K562 (cell line): ENCODE results near the gene SLC12A3. TPM values are rescaled to one million over a fixed set of nuclear protein-coding genes. Genes with fewer than 3 reads are reported as not detected.

Source experiments
- ARID1B ChIP-seq: fragments of 450-650 bp; IDR thresholded peaks from 2 replicates; pipeline ENCODE4 v1.6.1; 2016; ENCODE audit warnings: antibody characterized with exemption, mild to moderate bottlenecking, inconsistent platforms
- GTF2A2 ChIP-seq: IDR thresholded peaks from 2 replicates; pipeline ENCODE4 v1.6.1; 2016; ENCODE audit warnings: mild to moderate bottlenecking, missing genetic modification characterization, missing compliant biosample characterization
- LEF1 ChIP-seq: fragments of 450-650 bp; IDR thresholded peaks from 2 replicates; pipeline ENCODE4 v1.6.1; 2016; ENCODE audit warnings: mild to moderate bottlenecking
- NBN ChIP-seq: fragments of 450-650 bp; IDR thresholded peaks from 2 replicates; pipeline ENCODE4 v1.6.1; 2016; ENCODE audit warnings: low read depth, mild to moderate bottlenecking
- NR2C2 ChIP-seq, 2 experiments: fragments of 200-800 bp in 1 of 2; sonication (Bioruptor generic) in 1 of 2; sonication (generic) in 1 of 2; formaldehyde crosslinking in 1 of 2; IDR thresholded peaks; 2 replicates each; pipeline versions ENCODE4 v1.6.1 to v1.8.0; 2016 to 2022; ENCODE audit warnings: mild to moderate bottlenecking in 1 of 2, missing compliant biosample characterization in 1 of 2, missing genetic modification characterization in 1 of 2, missing genetic modification reagents in 1 of 2
- PHTF2 ChIP-seq: fragments of 250-450 bp; sonication (Bioruptor Pico); IDR thresholded peaks from 2 replicates; pipeline ENCODE4 v1.5.0; 2021; ENCODE audit warnings: mild to moderate bottlenecking
- RBM34 ChIP-seq: fragments of 200-400 bp; formaldehyde crosslinking; IDR thresholded peaks from 2 replicates; pipeline ENCODE4 v1.6.1; 2018; ENCODE audit warnings: low read length, borderline replicate concordance; ENCODE audit not compliant: insufficient read depth
- SNRNP70 ChIP-seq: fragments of 200-400 bp; formaldehyde crosslinking; optimal IDR thresholded peaks from 2 replicates; pipeline ENCODE3; 2017; ENCODE audit warnings: low read depth, low read length
- SPI1 ChIP-seq: IDR thresholded peaks from 2 replicates; pipeline ENCODE4 v1.6.1; 2011; ENCODE audit warnings: low read depth, low read length, control low read depth, borderline replicate concordance
- TAL1 ChIP-seq: fragments of 450-650 bp; IDR thresholded peaks from 2 replicates; pipeline ENCODE4 v1.6.1; 2016; ENCODE audit warnings: mild to moderate bottlenecking
- TCF3 ChIP-seq: sonication (generic); formaldehyde crosslinking; IDR thresholded peaks from 2 replicates; pipeline ENCODE4 v1.4.0; 2020; ENCODE audit warnings: mild to moderate bottlenecking, missing genetic modification reagents
- ZKSCAN3 ChIP-seq: fragments of 250-450 bp; sonication (Bioruptor Pico); IDR thresholded peaks from 2 replicates; pipeline ENCODE4 v1.4.0; 2020
- ZNF124 ChIP-seq: sonication (generic); formaldehyde crosslinking; IDR thresholded peaks from 2 replicates; pipeline ENCODE4 v1.8.1; 2022; ENCODE audit warnings: missing genetic modification reagents
- ZNF695 ChIP-seq: fragments of 450-650 bp; formaldehyde crosslinking; IDR thresholded peaks from 2 replicates; pipeline ENCODE4 v1.4.0; 2020; ENCODE audit warnings: mild to moderate bottlenecking, moderate library complexity
- polyA plus RNA-seq, 8 experiments: library from polyadenylated mRNA; depleted of rRNA in 4 of 8; stranded (reverse) in 5 of 8; unstranded in 3 of 8; fragments of >200 nt; fragmentation: Nextera tagmentation in 2 of 8; fragmentation: Illumina TruSeq in 1 of 8; extraction: Ambion mirVana in 2 of 8; extraction: Trizol in 1 of 8; gene quantifications; 2 replicates each; pipeline versions ENCODE4 v1.2.1 to v1.2.3, GENCODE V29; 2011 to 2014; ENCODE audit warnings: inconsistent platforms in 1 of 8, missing spikeins in 1 of 8
- total RNA-seq, 7 experiments: library from RNA; depleted of rRNA in 6 of 7; stranded (reverse); fragments of >200 nt in 6 of 7; fragmentation: Illumina TruSeq in 2 of 7; extraction: Trizol in 2 of 7; gene quantifications; 2 replicates each; pipeline versions ENCODE4 v1.2.1 to v1.2.3, GENCODE V29; 2011 to 2021; ENCODE audit warnings: low replicate concordance in 1 of 7
- TF ChIP-seq, protein P1 (sequence below): sonication (generic); formaldehyde crosslinking; IDR thresholded peaks from 2 replicates; pipeline ENCODE4 v1.8.0; 2022; ENCODE audit warnings: mild to moderate bottlenecking, missing genetic modification reagents
- TF ChIP-seq, protein P2 (sequence below), 3 experiments: fragments of 200-800 bp in 1 of 3; fragments of 250-450 bp in 1 of 3; fragments of 450-650 bp in 1 of 3; sonication (Bioruptor Pico) in 1 of 3; sonication (Bioruptor generic) in 1 of 3; formaldehyde crosslinking in 1 of 3; IDR thresholded peaks; 2 replicates each; pipeline versions ENCODE4 v1.6.1 to v1.8.0; 2016 to 2022; ENCODE audit warnings: mild to moderate bottlenecking in 2 of 3, missing genetic modification characterization in 2 of 3, missing compliant biosample characterization in 1 of 3, moderate library complexity in 1 of 3
- TF ChIP-seq, protein P3 (sequence below): fragments of 450-650 bp; IDR thresholded peaks from 2 replicates; pipeline ENCODE4 v1.6.1; 2016
- TF ChIP-seq, protein P4 (sequence below): fragments of 200-800 bp; sonication (Bioruptor generic); IDR thresholded peaks from 2 replicates; pipeline ENCODE4 v1.6.1; 2017; ENCODE audit warnings: missing genetic modification characterization, missing compliant biosample characterization
- TF ChIP-seq, protein P5 (sequence below): sonication (generic); formaldehyde crosslinking; IDR thresholded peaks from 2 replicates; pipeline ENCODE4 v1.8.0; 2022; ENCODE audit warnings: missing genetic modification reagents, mild to moderate bottlenecking, moderate library complexity, borderline replicate concordance

The SLC12A3 gene
- total and polyA plus RNA-seq, 9 of the 15 experiments (the other 6 are each of a cell fraction or from before 2014, with no cell fraction given), result not detected

DNA sequence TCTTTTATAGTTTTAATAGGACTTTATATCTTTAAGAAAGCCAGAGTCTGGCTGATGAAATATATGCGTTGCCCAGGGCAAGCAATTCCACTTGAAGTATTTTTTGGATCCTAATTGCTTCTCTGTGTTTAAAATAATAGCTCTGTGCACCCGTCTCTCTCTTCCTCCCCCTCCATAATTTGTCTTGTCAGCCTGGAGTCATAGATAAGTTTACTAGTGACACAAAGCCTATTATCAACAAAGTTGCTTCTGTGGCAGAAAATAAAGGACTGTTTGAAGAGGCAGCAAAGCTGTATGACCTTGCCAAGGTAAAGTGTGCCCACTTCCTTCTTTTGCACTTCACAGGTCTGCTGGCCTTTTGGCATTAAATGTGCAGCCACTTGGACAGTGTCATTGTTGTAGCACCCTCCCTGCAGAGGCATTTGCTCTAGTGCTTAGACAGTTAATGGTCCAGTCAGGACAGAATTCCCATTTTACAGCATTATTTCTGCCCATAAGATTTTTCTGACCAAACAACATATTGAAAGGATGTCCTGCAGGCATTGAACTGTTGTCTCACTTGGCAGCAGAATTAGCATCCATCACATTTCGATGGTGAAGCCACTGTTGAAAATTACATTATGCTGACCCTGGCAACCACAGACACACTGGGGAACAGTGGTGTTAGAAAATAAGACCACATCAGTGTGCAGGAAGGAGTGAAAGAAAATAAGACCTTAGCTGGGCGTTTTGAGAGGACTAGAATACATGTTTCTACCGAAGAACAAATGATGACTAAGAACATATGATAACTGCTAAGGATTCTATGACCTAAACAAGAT, 28.4 kb upstream of the SLC12A3 start (continued):
- TF ChIP-seq GTF2A2 (tag) (no peak), RBM34 (no peak), ARID1B (peak; percentile 57), NBN (no peak), ZKSCAN3 (CRISPR knock-in tag) (no peak), LEF1 (no peak), SPI1 (peak; percentile 23; the same call in 1 of the 2 replicates), SNRNP70 (no peak), NR2C2 (CRISPR knock-in tag; IDR thresholded peaks at IDR 0.05) (no peak), NR2C2 (tag; IDR thresholded peaks at IDR 0.05) (no peak), PHTF2 (CRISPR knock-in tag) (no peak), ZNF124 (CRISPR knock-in tag) (no peak), TCF3 (CRISPR knock-in tag) (peak; percentile 69), ZNF695 (CRISPR knock-in tag) (no peak), TAL1 (0 out of 2 replicates have a peak, but pooled peaks have one; percentile 31)
- TF ChIP-seq, protein P1, sequence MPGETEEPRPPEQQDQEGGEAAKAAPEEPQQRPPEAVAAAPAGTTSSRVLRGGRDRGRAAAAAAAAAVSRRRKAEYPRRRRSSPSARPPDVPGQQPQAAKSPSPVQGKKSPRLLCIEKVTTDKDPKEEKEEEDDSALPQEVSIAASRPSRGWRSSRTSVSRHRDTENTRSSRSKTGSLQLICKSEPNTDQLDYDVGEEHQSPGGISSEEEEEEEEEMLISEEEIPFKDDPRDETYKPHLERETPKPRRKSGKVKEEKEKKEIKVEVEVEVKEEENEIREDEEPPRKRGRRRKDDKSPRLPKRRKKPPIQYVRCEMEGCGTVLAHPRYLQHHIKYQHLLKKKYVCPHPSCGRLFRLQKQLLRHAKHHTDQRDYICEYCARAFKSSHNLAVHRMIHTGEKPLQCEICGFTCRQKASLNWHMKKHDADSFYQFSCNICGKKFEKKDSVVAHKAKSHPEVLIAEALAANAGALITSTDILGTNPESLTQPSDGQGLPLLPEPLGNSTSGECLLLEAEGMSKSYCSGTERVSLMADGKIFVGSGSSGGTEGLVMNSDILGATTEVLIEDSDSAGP (CRISPR knock-in tag), result no peak
- TF ChIP-seq, protein P2, sequence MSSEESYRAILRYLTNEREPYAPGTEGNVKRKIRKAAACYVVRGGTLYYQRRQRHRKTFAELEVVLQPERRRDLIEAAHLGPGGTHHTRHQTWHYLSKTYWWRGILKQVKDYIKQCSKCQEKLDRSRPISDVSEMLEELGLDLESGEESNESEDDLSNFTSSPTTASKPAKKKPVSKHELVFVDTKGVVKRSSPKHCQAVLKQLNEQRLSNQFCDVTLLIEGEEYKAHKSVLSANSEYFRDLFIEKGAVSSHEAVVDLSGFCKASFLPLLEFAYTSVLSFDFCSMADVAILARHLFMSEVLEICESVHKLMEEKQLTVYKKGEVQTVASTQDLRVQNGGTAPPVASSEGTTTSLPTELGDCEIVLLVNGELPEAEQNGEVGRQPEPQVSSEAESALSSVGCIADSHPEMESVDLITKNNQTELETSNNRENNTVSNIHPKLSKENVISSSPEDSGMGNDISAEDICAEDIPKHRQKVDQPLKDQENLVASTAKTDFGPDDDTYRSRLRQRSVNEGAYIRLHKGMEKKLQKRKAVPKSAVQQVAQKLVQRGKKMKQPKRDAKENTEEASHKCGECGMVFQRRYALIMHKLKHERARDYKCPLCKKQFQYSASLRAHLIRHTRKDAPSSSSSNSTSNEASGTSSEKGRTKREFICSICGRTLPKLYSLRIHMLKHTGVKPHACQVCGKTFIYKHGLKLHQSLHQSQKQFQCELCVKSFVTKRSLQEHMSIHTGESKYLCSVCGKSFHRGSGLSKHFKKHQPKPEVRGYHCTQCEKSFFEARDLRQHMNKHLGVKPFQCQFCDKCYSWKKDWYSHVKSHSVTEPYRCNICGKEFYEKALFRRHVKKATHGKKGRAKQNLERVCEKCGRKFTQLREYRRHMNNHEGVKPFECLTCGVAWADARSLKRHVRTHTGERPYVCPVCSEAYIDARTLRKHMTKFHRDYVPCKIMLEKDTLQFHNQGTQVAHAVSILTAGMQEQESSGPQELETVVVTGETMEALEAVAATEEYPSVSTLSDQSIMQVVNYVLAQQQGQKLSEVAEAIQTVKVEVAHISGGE (CRISPR knock-in tag; IDR thresholded peaks at IDR 0.05), result peak in 1 of 3 experiments; percentile 80; a peak in 2 of 6 replicates
- TF ChIP-seq, protein P3, sequence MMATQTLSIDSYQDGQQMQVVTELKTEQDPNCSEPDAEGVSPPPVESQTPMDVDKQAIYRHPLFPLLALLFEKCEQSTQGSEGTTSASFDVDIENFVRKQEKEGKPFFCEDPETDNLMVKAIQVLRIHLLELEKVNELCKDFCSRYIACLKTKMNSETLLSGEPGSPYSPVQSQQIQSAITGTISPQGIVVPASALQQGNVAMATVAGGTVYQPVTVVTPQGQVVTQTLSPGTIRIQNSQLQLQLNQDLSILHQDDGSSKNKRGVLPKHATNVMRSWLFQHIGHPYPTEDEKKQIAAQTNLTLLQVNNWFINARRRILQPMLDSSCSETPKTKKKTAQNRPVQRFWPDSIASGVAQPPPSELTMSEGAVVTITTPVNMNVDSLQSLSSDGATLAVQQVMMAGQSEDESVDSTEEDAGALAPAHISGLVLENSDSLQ, result peak; percentile 63
- TF ChIP-seq, protein P4, sequence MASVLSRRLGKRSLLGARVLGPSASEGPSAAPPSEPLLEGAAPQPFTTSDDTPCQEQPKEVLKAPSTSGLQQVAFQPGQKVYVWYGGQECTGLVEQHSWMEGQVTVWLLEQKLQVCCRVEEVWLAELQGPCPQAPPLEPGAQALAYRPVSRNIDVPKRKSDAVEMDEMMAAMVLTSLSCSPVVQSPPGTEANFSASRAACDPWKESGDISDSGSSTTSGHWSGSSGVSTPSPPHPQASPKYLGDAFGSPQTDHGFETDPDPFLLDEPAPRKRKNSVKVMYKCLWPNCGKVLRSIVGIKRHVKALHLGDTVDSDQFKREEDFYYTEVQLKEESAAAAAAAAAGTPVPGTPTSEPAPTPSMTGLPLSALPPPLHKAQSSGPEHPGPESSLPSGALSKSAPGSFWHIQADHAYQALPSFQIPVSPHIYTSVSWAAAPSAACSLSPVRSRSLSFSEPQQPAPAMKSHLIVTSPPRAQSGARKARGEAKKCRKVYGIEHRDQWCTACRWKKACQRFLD (CRISPR knock-in tag), result no peak
- TF ChIP-seq, protein P5, sequence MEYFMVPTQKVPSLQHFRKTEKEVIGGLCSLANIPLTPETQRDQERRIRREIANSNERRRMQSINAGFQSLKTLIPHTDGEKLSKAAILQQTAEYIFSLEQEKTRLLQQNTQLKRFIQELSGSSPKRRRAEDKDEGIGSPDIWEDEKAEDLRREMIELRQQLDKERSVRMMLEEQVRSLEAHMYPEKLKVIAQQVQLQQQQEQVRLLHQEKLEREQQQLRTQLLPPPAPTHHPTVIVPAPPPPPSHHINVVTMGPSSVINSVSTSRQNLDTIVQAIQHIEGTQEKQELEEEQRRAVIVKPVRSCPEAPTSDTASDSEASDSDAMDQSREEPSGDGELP (CRISPR knock-in tag), result no peak
